ENCODE results near the gene ATF2. TPM values are rescaled to one million over a fixed set of nuclear protein-coding genes. Genes with fewer than 3 reads are reported as not detected.
A peak's percentile ranks its signal among the peaks of the same experiment; 100 is the strongest.

ATF2 gene
- total and polyA plus RNA-seq, 5 donors from 2014 or later, result 22.3 to 62.6 (median 39.6) TPM

GRCh38 chr2:175164235-175164634 is 3.8 kb downstream of the ATF2 start:
- Histone ChIP-seq H3K4me1 (ENCODE audit: control insufficient read depth, insufficient read depth, low read length, poor library complexity, severe bottlenecking) (peaks cover 30% of the 10 kb centered on the region), H3K27me3 (ENCODE audit: control insufficient read depth, insufficient read depth, low read length) (no peaks in the 10 kb centered on the region), H3K9me3 (ENCODE audit: control insufficient read depth in 2 of 2, low read length in 2 of 2) (no peaks in the 10 kb centered on the region), H3K27ac (ENCODE audit: insufficient read depth, low read length, poor library complexity, severe bottlenecking) (no peak overlapping the region), H3K4me3 (ENCODE audit: low read depth, low read length) (no peak overlapping the region), H3K36me3 (ENCODE audit: control insufficient read depth, insufficient read depth, low read length) (no peaks in the 10 kb centered on the region)
- DNase-seq (no peak), ATAC-seq (ENCODE audit: low read depth in 2 of 2) (no peak)
- Mint-ChIP-seq H3K27me3 (no peaks in the 10 kb centered on the region), H3K9me3 (no peaks in the 10 kb centered on the region), H3K4me3 (peak overlapping the region in 1 of 4 donors; percentile 39), H3K27ac (no peak overlapping the region), H3K36me3 (peaks cover 4% of the 10 kb centered on the region), H3K4me1 (peaks cover 27 to 74% (median 50%) of the 10 kb centered on the region in 4 donors)

GRCh38 chr2:175158894-175159293 is 9.1 kb downstream of the ATF2 start:
- ATAC-seq (ENCODE audit: low read depth in 2 of 2), result no peak
- peaks cover 3% of the 10 kb centered on the region for H3K36me3 ChIP-seq (ENCODE audit: control insufficient read depth, insufficient read depth, low read length)
- Mint-ChIP-seq H3K27ac (no peak overlapping the region), H3K36me3 (peaks cover 12% of the 10 kb centered on the region), H3K9me3 (no peaks in the 10 kb centered on the region), H3K4me1 (peaks cover 43 to 57% (median 49%) of the 10 kb centered on the region in 4 donors), H3K4me3 (no peak overlapping the region), H3K27me3 (no peaks in the 10 kb centered on the region)
- no peak overlapping the region for H3K27ac ChIP-seq (ENCODE audit: insufficient read depth, low read length, poor library complexity, severe bottlenecking)
- H3K4me3 ChIP-seq (ENCODE audit: low read depth, low read length), result no peak overlapping the region
- DNase-seq, result no peak
- H3K4me1 ChIP-seq (ENCODE audit: control insufficient read depth, insufficient read depth, low read length, poor library complexity, severe bottlenecking), result peaks cover 18% of the 10 kb centered on the region
- no peaks in the 10 kb centered on the region for H3K9me3 ChIP-seq (ENCODE audit: control insufficient read depth in 2 of 2, low read length in 2 of 2)
- H3K27me3 ChIP-seq (ENCODE audit: control insufficient read depth, insufficient read depth, low read length), result no peaks in the 10 kb centered on the region

- peaks cover 37 to 61% (median 52%) of the 10 kb centered on the region in 4 donors for H3K4me1 Mint-ChIP-seq
- Histone ChIP-seq H3K27me3 (ENCODE audit: control insufficient read depth, insufficient read depth, low read length) (no peaks in the 10 kb centered on the region), H3K27ac (ENCODE audit: insufficient read depth, low read length, poor library complexity, severe bottlenecking) (no peak overlapping the region), H3K4me3 (ENCODE audit: low read depth, low read length) (no peak overlapping the region), H3K36me3 (ENCODE audit: control insufficient read depth, insufficient read depth, low read length) (peaks cover 3% of the 10 kb centered on the region), H3K9me3 (ENCODE audit: control insufficient read depth in 2 of 2, low read length in 2 of 2) (no peaks in the 10 kb centered on the region), H3K4me1 (ENCODE audit: control insufficient read depth, insufficient read depth, low read length, poor library complexity, severe bottlenecking) (peaks cover 26% of the 10 kb centered on the region)
- H3K27ac Mint-ChIP-seq, result no peak overlapping the region
- H3K9me3 Mint-ChIP-seq, result no peaks in the 10 kb centered on the region
- DNase-seq, result no peak
- no peak for ATAC-seq (ENCODE audit: low read depth in 2 of 2)
- peak overlapping the region in 1 of 4 donors; percentile 8 for H3K4me3 Mint-ChIP-seq
- peaks cover 12% of the 10 kb centered on the region for H3K36me3 Mint-ChIP-seq
- no peaks in the 10 kb centered on the region for H3K27me3 Mint-ChIP-seq
These were observed 11.5 kb downstream of the ATF2 start for GRCh38 chr2:175156534-175156933.

- H3K27me3 ChIP-seq (ENCODE audit: control insufficient read depth, insufficient read depth, low read length), result no peaks in the 10 kb centered on the region
- ATAC-seq (ENCODE audit: low read depth in 2 of 2), result peak; percentile 64 to 78
- no peak overlapping the region for H3K4me3 ChIP-seq (ENCODE audit: low read depth, low read length)
- H3K4me1 ChIP-seq (ENCODE audit: control insufficient read depth, insufficient read depth, low read length, poor library complexity, severe bottlenecking), result peaks cover 17% of the 10 kb centered on the region
- Mint-ChIP-seq H3K27ac (peak overlapping the region in 1 of 3 donors; percentile 55), H3K4me1 (peaks cover 28 to 53% (median 44%) of the 10 kb centered on the region in 4 donors), H3K27me3 (no peaks in the 10 kb centered on the region), H3K9me3 (no peaks in the 10 kb centered on the region), H3K4me3 (peak overlapping the region in 2 of 4 donors; percentile 2 to 10), H3K36me3 (peaks cover 10% of the 10 kb centered on the region)
- no peaks in the 10 kb centered on the region for H3K9me3 ChIP-seq (ENCODE audit: control insufficient read depth in 2 of 2, low read length in 2 of 2)
- H3K27ac ChIP-seq (ENCODE audit: insufficient read depth, low read length, poor library complexity, severe bottlenecking), result no peak overlapping the region
- DNase-seq, result peak in 1 of 3 donors; percentile 57
- H3K36me3 ChIP-seq (ENCODE audit: control insufficient read depth, insufficient read depth, low read length), result peaks cover 14% of the 10 kb centered on the region
These were observed 13.3 kb downstream of the ATF2 start for GRCh38 chr2:175154661-175155082.

GRCh38 chr2:175152242-175152641 is 15.8 kb downstream of the ATF2 start:
- peak overlapping the region in 2 of 3 donors; percentile 18 to 63 for H3K27ac Mint-ChIP-seq
- H3K4me3 ChIP-seq (ENCODE audit: low read depth, low read length), result no peak overlapping the region
- H3K36me3 Mint-ChIP-seq, result peaks cover 24% of the 10 kb centered on the region
- peak in 1 of 3 donors; percentile 12 for DNase-seq
- no peaks in the 10 kb centered on the region for H3K9me3 ChIP-seq (ENCODE audit: control insufficient read depth in 2 of 2, low read length in 2 of 2)
- H3K27me3 ChIP-seq (ENCODE audit: control insufficient read depth, insufficient read depth, low read length), result no peaks in the 10 kb centered on the region
- peaks cover 21% of the 10 kb centered on the region for H3K36me3 ChIP-seq (ENCODE audit: control insufficient read depth, insufficient read depth, low read length)
- H3K4me1 Mint-ChIP-seq, result peaks cover 27 to 70% (median 56%) of the 10 kb centered on the region in 4 donors
- H3K9me3 Mint-ChIP-seq, result no peaks in the 10 kb centered on the region
- ATAC-seq (ENCODE audit: low read depth in 2 of 2), result no peak
- peaks cover 17% of the 10 kb centered on the region for H3K4me1 ChIP-seq (ENCODE audit: control insufficient read depth, insufficient read depth, low read length, poor library complexity, severe bottlenecking)
- H3K4me3 Mint-ChIP-seq, result peak overlapping the region in 1 of 4 donors; percentile 18
- H3K27me3 Mint-ChIP-seq, result no peaks in the 10 kb centered on the region
- H3K27ac ChIP-seq (ENCODE audit: insufficient read depth, low read length, poor library complexity, severe bottlenecking), result no peak overlapping the region

- H3K36me3 Mint-ChIP-seq, result peaks cover 21% of the 10 kb centered on the region
- H3K4me3 ChIP-seq (ENCODE audit: low read depth, low read length), result no peak overlapping the region
- peaks cover 17% of the 10 kb centered on the region for H3K4me1 ChIP-seq (ENCODE audit: control insufficient read depth, insufficient read depth, low read length, poor library complexity, severe bottlenecking)
- peak overlapping the region in 2 of 3 donors; percentile 18 to 63 for H3K27ac Mint-ChIP-seq
- no peaks in the 10 kb centered on the region for H3K9me3 Mint-ChIP-seq
- H3K27me3 Mint-ChIP-seq, result no peaks in the 10 kb centered on the region
- H3K27ac ChIP-seq (ENCODE audit: insufficient read depth, low read length, poor library complexity, severe bottlenecking), result no peak overlapping the region
- H3K4me3 Mint-ChIP-seq, result peak overlapping the region in 1 of 4 donors; percentile 18
- H3K4me1 Mint-ChIP-seq, result peaks cover 26 to 66% (median 54%) of the 10 kb centered on the region in 4 donors
- ATAC-seq (ENCODE audit: low read depth in 2 of 2) (no peak), DNase-seq (no peak)
- H3K27me3 ChIP-seq (ENCODE audit: control insufficient read depth, insufficient read depth, low read length), result no peaks in the 10 kb centered on the region
- no peaks in the 10 kb centered on the region for H3K9me3 ChIP-seq (ENCODE audit: control insufficient read depth in 2 of 2, low read length in 2 of 2)
- H3K36me3 ChIP-seq (ENCODE audit: control insufficient read depth, insufficient read depth, low read length), result peaks cover 21% of the 10 kb centered on the region
These were observed 16.2 kb downstream of the ATF2 start for GRCh38 chr2:175151791-175152190.

GRCh38 chr2:175147186-175147585 is 20.8 kb downstream of the ATF2 start:
- no peak for ATAC-seq (ENCODE audit: low read depth in 2 of 2)
- no peaks in the 10 kb centered on the region for H3K9me3 ChIP-seq (ENCODE audit: control insufficient read depth in 2 of 2, low read length in 2 of 2)
- no peaks in the 10 kb centered on the region for H3K9me3 Mint-ChIP-seq
- no peak overlapping the region for H3K27ac Mint-ChIP-seq
- H3K4me1 ChIP-seq (ENCODE audit: control insufficient read depth, insufficient read depth, low read length, poor library complexity, severe bottlenecking), result peaks cover 6% of the 10 kb centered on the region
- no peak overlapping the region for H3K4me3 ChIP-seq (ENCODE audit: low read depth, low read length)
- no peaks in the 10 kb centered on the region for H3K27me3 ChIP-seq (ENCODE audit: control insufficient read depth, insufficient read depth, low read length)
- H3K27me3 Mint-ChIP-seq, result no peaks in the 10 kb centered on the region
- no peak overlapping the region for H3K27ac ChIP-seq (ENCODE audit: insufficient read depth, low read length, poor library complexity, severe bottlenecking)
- no peak for DNase-seq
- H3K4me3 Mint-ChIP-seq, result no peak overlapping the region
- peaks cover 32 to 56% (median 45%) of the 10 kb centered on the region in 4 donors for H3K4me1 Mint-ChIP-seq
- peaks cover 25% of the 10 kb centered on the region for H3K36me3 ChIP-seq (ENCODE audit: control insufficient read depth, insufficient read depth, low read length)
- peaks cover 39% of the 10 kb centered on the region for H3K36me3 Mint-ChIP-seq

DNA sequence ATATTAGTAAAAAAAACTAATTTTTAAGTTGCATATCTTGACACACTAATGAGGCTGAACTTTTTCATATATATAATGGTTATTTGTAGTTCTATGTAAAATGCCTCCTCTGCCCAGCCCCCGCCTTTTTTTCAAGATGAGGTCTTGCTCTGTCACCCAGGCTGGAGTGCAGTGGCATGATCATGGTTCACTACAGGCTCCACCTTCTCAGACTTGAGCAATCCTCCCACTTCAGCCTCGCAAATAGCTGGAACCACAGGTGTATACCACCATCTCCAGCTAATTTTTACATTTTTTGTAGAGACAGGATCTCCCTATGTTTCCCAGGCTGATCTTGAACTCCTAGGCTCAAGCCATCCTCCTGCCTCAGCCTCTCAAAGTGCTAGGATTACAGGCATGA is 24.3 kb downstream of the ATF2 start:
- Mint-ChIP-seq H3K4me3 (no peak overlapping the region), H3K4me1 (peaks cover 27 to 47% (median 44%) of the 10 kb centered on the region in 4 donors), H3K27me3 (no peaks in the 10 kb centered on the region), H3K36me3 (peaks cover 36% of the 10 kb centered on the region), H3K9me3 (no peaks in the 10 kb centered on the region), H3K27ac (no peak overlapping the region)
- no peaks in the 10 kb centered on the region for H3K27me3 ChIP-seq (ENCODE audit: control insufficient read depth, insufficient read depth, low read length)
- no peaks in the 10 kb centered on the region for H3K9me3 ChIP-seq (ENCODE audit: control insufficient read depth in 2 of 2, low read length in 2 of 2)
- H3K27ac ChIP-seq (ENCODE audit: insufficient read depth, low read length, poor library complexity, severe bottlenecking), result no peak overlapping the region
- H3K36me3 ChIP-seq (ENCODE audit: control insufficient read depth, insufficient read depth, low read length), result peaks cover 16% of the 10 kb centered on the region
- ATAC-seq (ENCODE audit: low read depth in 2 of 2), result no peak
- no peak for DNase-seq
- H3K4me1 ChIP-seq (ENCODE audit: control insufficient read depth, insufficient read depth, low read length, poor library complexity, severe bottlenecking), result no peaks in the 10 kb centered on the region
- H3K4me3 ChIP-seq (ENCODE audit: low read depth, low read length), result no peak overlapping the region

Measured in CD4-positive, CD25-positive, alpha-beta regulatory T cell (primary cell).